Neural cell (in vitro differentiated cells): ENCODE results near the gene GRIFIN. TPM values are rescaled to one million over a fixed set of nuclear protein-coding genes. Genes with fewer than 3 reads are reported as not detected.

ENCODE experiments used
- H2AFZ ChIP-seq: fragments of 200-600, 300-800 bp; sonication (generic), shearing (Covaris generic); 2 replicates; pipeline ENCODE4 v1.6.0; 2014; ENCODE audit warnings: low read depth, mild to moderate bottlenecking, antibody characterized with exemption, low read length, moderate library complexity
- H3F3A ChIP-seq: fragments of 200-600 bp; shearing (Covaris generic); 2 replicates; pipeline ENCODE4 v1.6.1; 2016; ENCODE audit warnings: mild to moderate bottlenecking, moderate library complexity, mixed read lengths, antibody characterized with exemption, low read length; ENCODE audit not compliant: insufficient read depth, poor library complexity, severe bottlenecking
- H3K27ac ChIP-seq: fragments of 200-600, 300-800 bp; sonication (generic), shearing (Covaris generic); 2 replicates; pipeline ENCODE4 v1.5.1; 2014; ENCODE audit warnings: mild to moderate bottlenecking, low read length, moderate library complexity
- H3K27me3 ChIP-seq: fragments of 300-800, 200-600 bp; sonication (generic), shearing (Covaris generic); 2 replicates; pipeline ENCODE4 v1.6.0; 2014; ENCODE audit warnings: mild to moderate bottlenecking, low read depth, low read length, moderate library complexity; ENCODE audit not compliant: insufficient read depth
- H3K36me3 ChIP-seq: fragments of 300-800, 200-600 bp; sonication (generic), shearing (Covaris generic); 2 replicates; pipeline ENCODE4 v1.5.1; 2014; ENCODE audit warnings: mild to moderate bottlenecking, antibody characterized with exemption, low read length, moderate library complexity; ENCODE audit not compliant: insufficient read depth
- H3K4me2 ChIP-seq: fragments of 300-800, 200-600 bp; sonication (generic), shearing (Covaris generic); 2 replicates; pipeline ENCODE4 v1.6.0; 2014; ENCODE audit warnings: mild to moderate bottlenecking, low read length
- H3K4me3 ChIP-seq: fragments of 300-800, 200-600 bp; sonication (generic), shearing (Covaris generic); 2 replicates; pipeline ENCODE4 v1.5.1; 2014; ENCODE audit warnings: mild to moderate bottlenecking, low read length, moderate library complexity
- H3K79me2 ChIP-seq: fragments of 200-600 bp; shearing (Covaris generic); replicated peaks from 2 replicates; pipeline ENCODE4 v1.6.0; 2014; ENCODE audit warnings: mild to moderate bottlenecking, low read length, moderate library complexity; ENCODE audit not compliant: insufficient read depth
- H3K9ac ChIP-seq: fragments of 300-800, 200-600 bp; sonication (generic), shearing (Covaris generic); 2 replicates; pipeline ENCODE4 v1.6.1; 2016; ENCODE audit warnings: mild to moderate bottlenecking, low read length, mixed read lengths
- H3K9me2 ChIP-seq: fragments of 200-600 bp; shearing (Covaris generic); 2 replicates; pipeline ENCODE4 v1.6.1; 2016; ENCODE audit warnings: mild to moderate bottlenecking, low read length, mixed read lengths; ENCODE audit not compliant: insufficient read depth
- H3K9me3 ChIP-seq: fragments of 200-600, 300-800 bp; sonication (generic), shearing (Covaris generic); 2 replicates; pipeline ENCODE4 v1.6.1; 2016; ENCODE audit warnings: mild to moderate bottlenecking, mixed run types, low read length, moderate library complexity, mixed read lengths
- H4K20me1 ChIP-seq: fragments of 200-600 bp; shearing (Covaris generic); 2 replicates; pipeline ENCODE4 v1.6.1; 2016; ENCODE audit warnings: mild to moderate bottlenecking, mixed run types; ENCODE audit not compliant: insufficient read depth
- CTCF ChIP-seq: fragments of 450-650 bp; IDR thresholded peaks from 2 replicates; pipeline ENCODE4 v1.5.1; 2014; ENCODE audit warnings: antibody characterized with exemption, mild to moderate bottlenecking, moderate library complexity; ENCODE audit not compliant: poor library complexity, severe bottlenecking
- EP300 ChIP-seq: fragments of 450-650 bp; conservative IDR thresholded peaks from 2 replicates; pipeline ENCODE4 v1.6.1; 2014; ENCODE audit warnings: antibody characterized with exemption, mild to moderate bottlenecking, moderate library complexity; ENCODE audit not compliant: poor library complexity, severe bottlenecking
- EZH2 ChIP-seq: fragments of 200-600, 300-800 bp; shearing (Covaris generic), sonication (generic); IDR thresholded peaks from 2 replicates; pipeline ENCODE4 v1.6.1; 2014; ENCODE audit warnings: antibody characterized with exemption, low read length, borderline replicate concordance, mild to moderate bottlenecking; ENCODE audit not compliant: insufficient read depth, poor library complexity, severe bottlenecking
- MXI1 ChIP-seq: fragments of 450-650 bp; conservative IDR thresholded peaks from 2 replicates; pipeline ENCODE4 v1.6.1; 2014; ENCODE audit warnings: antibody characterized with exemption, mild to moderate bottlenecking; ENCODE audit not compliant: poor library complexity, severe bottlenecking
- POLR2AphosphoS5 ChIP-seq: IDR thresholded peaks from 2 replicates; pipeline ENCODE4 v1.6.1; 2012
- RAD21 ChIP-seq: fragments of 450-650 bp; conservative IDR thresholded peaks from 2 replicates; pipeline ENCODE4 v1.6.1; 2014; ENCODE audit warnings: antibody characterized with exemption, mild to moderate bottlenecking, moderate library complexity
- REST ChIP-seq: IDR thresholded peaks from 2 replicates; pipeline ENCODE4 v1.6.1; 2012; ENCODE audit warnings: borderline replicate concordance
- SMC3 ChIP-seq: fragments of 450-650 bp; conservative IDR thresholded peaks from 2 replicates; pipeline ENCODE4 v1.6.1; 2014; ENCODE audit warnings: antibody characterized with exemption, mild to moderate bottlenecking, moderate library complexity; ENCODE audit not compliant: poor library complexity
- TAF1 ChIP-seq: IDR thresholded peaks from 2 replicates; pipeline ENCODE4 v1.6.1; 2012; ENCODE audit warnings: low read depth
- polyA plus RNA-seq: library from polyadenylated mRNA; depleted of rRNA; stranded (reverse); fragments of >200 nt; gene quantifications from 2 replicates; pipeline ENCODE4 v1.2.3, GENCODE V29; 2014

The GRIFIN gene
- polyA plus RNA-seq, 1 donor from 2014 or later: not detected

- TF ChIP-seq POLR2AphosphoS5 (no peak), EZH2 (no peak), TAF1 (no peak), REST (no peak), CTCF (no peak), SMC3 (no peak), RAD21 (no peak), EP300 (no peak), MXI1 (no peak)
- Histone ChIP-seq H3F3A (no peaks in the 10 kb centered on the region), H3K27me3 (peaks cover 10% of the 10 kb centered on the region), H4K20me1 (no peaks in the 10 kb centered on the region), H3K9me3 (no peaks in the 10 kb centered on the region), H3K79me2 (peaks cover 8% of the 10 kb centered on the region), H3K9me2 (no peaks in the 10 kb centered on the region), H3K27ac (no peak overlapping the region), H3K4me2 (no peak overlapping the region), H2AFZ (no peak overlapping the region), H3K9ac (no peak overlapping the region), H3K36me3 (no peaks in the 10 kb centered on the region), H3K4me3 (no peak overlapping the region)
These were observed 40.0 kb upstream of the GRIFIN start for GRCh38 chr7:2516194-2516555.

GRCh38 chr7:2515424-2516193, 39.4 kb upstream of the GRIFIN start:
- no peak overlapping the region for H3K4me2 ChIP-seq
- no peak overlapping the region for H3K4me3 ChIP-seq

More at GRCh38 chr7:2515424-2516193, 39.4 kb upstream of the GRIFIN start:
- peaks cover 6% of the 10 kb centered on the region for H3K79me2 ChIP-seq
- no peak overlapping the region for H2AFZ ChIP-seq
- no peaks in the 10 kb centered on the region for H3K9me3 ChIP-seq
- H3K27ac ChIP-seq: no peak overlapping the region
- no peaks in the 10 kb centered on the region for H3K36me3 ChIP-seq
- H3K9me2 ChIP-seq: no peaks in the 10 kb centered on the region
- no peak overlapping the region for H3K9ac ChIP-seq
- H4K20me1 ChIP-seq: no peaks in the 10 kb centered on the region
- peaks cover 10% of the 10 kb centered on the region for H3K27me3 ChIP-seq
- no peaks in the 10 kb centered on the region for H3F3A ChIP-seq
- TF ChIP-seq TAF1 (no peak), POLR2AphosphoS5 (no peak), EP300 (no peak), MXI1 (no peak), REST (no peak), RAD21 (no peak), CTCF (no peak), EZH2 (no peak)
